ENCODE data around the gene EPM2AIP1.
"Not testable (repeated sequence)": the region's sequence is repeated elsewhere in the genome, so short reads cannot be mapped to it uniquely, and the experiment has no call there.

Gene EPM2AIP1

DNA sequence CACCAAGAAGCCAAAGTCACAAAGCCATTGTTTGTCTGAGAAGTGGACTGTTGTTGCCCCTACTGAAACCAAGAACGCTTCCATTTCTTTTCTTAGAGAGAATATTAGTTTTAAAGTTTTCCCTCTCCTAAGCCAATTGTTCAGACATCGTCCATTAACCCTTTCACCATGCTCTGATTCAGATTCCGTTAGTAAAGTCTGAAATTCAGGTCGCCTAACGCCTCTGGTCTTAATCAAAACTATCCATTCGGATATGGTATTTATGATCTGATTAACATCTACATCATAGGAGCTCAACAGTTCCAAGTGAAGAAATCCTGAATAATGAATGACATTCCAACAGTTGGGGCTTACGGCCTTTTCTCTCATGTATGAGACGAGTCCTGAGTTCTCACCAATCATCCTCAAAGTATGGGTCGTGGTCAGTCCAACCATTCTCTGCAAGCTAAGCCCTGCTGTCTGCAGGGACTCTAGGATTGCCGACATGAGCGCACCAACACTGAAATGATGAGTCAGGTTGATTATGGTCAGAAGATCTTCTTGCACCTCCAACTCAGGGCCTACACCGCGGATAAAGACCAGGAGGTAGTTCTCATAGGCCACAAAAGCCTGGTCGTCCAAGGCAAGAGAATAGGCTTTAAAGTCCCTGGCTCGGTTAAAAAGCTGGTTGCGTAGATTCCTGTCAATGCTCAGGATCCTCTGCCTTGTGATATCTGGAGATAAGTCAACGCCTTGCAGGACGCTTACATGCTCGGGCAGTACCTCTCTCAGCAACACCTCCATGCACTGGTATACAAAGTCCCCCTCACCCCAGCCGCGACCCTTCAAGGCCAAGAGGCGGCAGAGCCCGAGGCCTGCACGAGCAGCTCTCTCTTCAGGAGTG lies 767 bp downstream of the EPM2AIP1 start:
- no peak for DNase-seq

DNA sequence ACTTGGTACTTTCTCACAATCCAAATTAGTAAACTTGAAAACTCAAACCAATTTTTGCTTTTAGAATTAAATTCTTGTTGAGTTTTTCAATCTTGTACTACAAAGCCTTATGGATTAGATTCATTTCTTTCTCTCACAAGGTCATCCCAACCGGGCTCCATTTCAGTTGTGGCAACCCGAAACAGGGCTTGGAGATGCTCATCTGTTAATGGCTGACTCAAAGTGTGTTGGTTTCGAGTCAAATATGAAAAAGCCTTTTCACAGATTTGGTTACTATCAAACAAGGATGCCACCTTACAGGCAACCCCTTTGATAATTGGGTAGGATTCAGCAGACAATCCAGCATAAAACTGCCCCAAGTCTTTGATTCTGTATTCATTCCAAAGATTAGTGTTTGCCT lies 1.8 kb downstream of the EPM2AIP1 start:
- peak; percentile 16 to 19 for DNase-seq

DNA sequence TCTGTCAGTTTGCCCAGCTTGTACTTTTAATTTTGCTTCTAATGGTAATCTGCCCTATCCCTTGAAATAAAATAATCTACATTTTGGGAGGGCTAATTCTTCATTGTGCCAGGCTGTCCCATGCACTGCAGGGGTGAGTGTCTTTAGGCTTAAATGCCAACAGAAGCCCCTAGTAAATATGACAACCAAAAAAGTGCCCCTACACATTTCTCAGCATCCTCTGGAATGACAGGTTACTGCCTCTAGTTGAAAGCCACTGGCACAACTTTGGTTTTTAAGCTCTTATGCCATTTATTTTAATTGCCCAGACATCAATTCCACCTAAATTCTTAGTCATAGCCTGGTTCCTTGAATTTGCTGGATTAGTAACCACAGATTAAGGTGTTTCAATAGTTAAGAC lies 3.4 kb downstream of the EPM2AIP1 start:
- no peak for DNase-seq

DNA sequence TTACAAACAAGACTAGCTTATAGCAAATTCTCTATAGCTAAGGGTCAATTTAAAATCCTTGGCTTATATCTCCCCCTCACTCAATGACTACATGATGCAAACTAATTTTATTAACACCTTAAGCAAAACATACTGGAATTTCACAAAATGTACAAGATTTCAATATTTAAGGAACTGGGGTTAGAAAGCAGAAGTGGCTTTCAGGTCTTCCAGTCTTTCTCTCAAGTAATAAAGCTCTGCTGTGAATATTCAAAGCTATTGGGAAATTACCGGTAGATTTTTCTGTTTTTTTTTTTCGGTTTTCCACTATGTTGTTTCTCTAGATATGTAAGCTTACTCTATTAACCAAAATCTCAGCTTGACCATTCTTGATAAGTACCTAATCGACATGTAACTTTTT lies 3.9 kb downstream of the EPM2AIP1 start:
- no peak for DNase-seq

DNA sequence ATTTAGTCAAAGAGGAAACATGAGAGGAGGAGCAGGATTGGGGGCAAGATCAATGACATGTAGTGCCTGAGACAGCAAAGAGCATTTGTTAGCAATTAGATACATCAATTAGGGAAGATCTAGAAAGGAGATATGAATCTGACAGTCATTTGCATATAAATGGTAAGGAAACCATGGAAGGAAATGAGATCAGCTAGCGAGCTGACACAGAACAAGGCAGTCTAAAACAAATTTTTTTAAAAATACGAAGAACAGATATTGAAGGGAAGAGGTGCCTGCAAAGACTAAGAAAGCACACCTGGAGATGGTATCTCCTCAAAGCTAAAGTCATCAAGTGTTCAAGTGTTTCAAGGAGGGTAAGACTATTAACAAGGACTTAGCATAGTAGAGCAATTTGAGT lies 4.6 kb downstream of the EPM2AIP1 start:
- DNase-seq = no peak

DNA sequence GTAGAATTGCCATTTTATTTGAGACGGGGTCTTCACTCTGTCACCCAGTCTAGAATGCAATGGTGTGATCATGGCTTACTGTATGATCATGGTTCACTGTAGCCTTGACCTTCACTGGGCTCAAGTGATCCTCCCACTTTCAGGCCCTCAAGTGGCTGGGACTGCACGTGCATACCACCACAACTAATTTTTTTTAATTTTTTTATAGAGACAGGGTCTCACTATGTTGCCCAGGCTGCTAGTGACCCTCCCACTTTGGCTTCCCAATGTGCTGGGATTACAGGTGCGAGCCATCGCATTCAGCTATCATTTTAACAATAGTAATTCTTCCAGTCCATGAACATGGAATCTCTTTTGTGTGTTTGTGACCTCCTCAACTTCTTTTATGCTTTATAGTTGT lies 11.9 kb downstream of the EPM2AIP1 start:
- no peak for DNase-seq

DNA sequence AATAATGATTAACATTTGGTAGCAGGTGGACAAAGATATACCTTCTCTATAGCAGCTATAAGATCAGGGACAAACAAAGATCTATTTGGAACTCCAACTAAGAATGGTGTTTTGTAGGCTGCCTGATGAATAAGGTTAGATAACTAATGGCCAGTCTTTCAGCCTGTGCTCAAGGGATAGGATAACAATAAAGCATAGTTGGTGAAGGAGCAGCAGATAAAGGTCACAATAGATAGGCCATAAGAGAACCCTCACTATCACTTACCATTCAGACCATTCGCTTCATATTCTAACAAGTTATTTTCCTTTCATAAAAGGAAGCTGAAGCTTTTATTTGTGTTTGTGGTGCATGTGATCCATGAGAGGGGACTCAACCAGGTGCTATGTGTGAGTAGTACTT lies 19.8 kb downstream of the EPM2AIP1 start:
- DNase-seq = no peak

DNA sequence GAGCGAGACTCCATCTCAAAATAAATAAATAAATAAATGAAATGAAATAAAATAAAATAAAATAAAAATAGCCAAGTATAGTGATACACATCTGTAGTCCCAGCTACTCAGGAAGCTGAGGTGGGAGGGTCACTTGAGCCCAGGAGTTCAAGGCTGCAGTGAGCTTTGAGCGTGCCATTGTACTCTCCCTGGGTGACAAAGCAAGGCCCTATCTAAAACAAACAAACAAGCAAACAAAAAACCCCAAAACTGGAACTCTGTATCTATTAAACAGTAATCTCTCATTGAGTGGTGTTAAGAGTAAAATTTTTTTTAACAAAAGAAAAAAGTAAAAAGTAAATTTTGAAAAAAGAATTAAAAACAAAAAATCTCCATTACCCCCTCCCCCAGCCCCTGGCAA lies 20.8 kb downstream of the EPM2AIP1 start:
- DNase-seq = no peak

DNA sequence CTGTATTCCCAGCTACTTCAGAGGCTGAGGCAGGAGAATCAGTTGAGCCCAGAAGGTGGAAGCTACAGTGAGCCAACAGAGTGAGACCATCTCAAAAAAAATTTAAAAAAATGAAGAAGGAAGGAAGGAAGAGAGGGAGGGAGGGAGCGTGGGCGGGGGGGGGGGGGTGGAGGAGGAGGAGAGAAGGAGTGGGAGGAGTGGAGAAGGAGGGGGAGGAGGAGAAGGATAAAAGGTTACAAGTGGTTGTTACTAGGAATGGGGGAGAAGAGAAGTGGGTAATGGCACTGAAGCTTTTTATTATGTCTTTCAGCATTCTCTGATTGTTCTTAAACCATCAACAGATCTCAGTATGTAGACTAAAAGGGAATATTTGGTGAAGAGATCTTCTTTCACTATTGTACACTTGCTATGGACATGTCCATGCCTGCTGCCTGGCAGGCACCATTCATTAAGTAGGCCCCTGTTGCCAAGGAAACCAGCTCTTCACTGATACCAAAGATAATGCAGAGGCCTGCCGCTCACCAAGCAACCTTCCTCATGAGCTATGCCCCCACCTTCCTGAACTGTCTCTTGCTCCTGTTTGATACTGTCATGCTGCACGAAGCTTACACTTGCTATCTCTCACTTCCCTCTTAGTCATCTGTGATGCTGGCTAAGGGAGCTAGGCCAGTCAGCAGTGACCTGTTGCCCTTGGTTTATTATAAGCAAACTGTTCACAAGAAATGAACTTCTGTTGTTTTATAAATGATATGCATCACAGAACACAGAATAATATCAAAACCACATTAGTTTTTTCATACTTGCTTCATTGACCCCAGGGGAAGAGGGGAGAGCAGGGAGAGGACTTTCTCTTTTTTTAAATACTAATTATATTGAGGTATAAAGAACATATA lies 23.1 kb downstream of the EPM2AIP1 start:
- DNase-seq = peak in 1 of 2 donors; percentile 15

DNA sequence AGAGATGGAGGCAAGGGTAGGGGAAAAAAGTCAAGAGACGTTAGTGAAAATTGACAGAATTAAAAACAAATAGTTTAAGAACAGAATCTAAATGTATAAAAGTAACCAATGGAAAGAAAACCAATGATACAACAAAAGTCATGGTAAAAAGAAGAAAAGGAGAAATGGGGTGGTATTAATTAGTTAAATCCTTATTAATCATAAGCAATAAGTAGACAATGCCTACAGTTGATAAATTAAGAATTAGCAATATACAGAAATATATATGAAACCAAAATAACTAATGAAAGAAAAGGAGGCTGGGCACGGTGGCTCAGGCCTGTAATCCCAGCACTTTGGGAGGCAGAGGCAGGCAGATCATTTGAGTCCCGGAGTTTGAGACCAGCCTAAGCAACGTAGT lies 23.8 kb downstream of the EPM2AIP1 start:
- no peak for DNase-seq

DNA sequence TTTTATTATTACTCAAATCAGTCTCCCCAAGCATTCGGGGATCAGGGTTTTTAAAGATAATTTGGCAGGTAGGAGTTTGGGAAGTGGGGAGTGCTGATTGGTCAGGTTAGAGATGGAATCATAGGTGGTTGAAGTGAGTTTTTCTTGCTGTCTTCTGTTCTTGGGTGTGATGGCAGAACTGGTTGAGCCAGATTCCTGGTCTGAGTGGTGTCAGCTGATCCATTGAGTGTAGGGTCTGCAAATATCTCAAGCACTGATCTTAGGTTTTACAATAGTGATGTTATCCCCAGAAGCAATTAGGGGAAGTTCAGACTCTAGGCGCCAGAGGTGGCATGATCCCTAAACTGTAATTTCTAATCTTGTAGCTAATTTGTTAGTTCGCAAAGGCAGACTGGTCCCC lies 27.5 kb downstream of the EPM2AIP1 start:
- no peak for DNase-seq

DNA sequence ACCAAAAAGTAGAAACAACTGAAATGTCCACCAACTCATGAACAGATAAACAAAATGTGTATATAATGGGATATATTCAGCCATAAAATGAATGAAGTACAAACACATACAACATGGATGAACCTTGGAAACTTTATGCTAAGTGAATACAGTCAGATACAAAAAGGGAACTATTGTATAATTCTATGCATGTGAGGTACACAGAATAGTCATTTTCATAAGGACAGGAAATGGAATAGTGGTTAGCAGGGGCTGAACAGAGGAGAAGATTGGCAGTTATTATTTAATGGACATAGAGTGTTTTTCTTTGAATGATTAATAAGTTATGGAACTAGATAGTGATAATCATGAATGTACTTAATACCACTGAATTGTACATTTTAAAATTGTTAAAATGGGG lies 28.1 kb downstream of the EPM2AIP1 start:
- no peak for DNase-seq

DNA sequence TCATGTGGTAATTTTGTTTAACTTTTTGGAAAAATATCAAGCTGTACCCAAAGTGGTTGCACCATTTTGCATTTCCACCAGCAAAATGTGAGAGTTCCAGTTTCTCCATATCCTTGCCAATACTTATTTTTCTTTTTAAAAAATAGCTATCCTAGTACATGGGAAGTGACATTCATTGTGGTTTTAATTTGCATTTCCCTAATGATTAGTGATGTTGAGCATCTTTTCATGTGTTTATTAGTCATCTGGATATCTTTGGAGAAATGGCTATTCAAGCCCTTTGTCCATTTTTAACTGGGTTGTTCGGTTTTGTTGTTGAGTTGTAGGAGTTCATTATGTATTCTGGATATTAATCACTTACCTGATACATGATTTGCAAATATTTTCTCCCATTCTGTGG lies 28.6 kb downstream of the EPM2AIP1 start:
- no peak for DNase-seq

DNA sequence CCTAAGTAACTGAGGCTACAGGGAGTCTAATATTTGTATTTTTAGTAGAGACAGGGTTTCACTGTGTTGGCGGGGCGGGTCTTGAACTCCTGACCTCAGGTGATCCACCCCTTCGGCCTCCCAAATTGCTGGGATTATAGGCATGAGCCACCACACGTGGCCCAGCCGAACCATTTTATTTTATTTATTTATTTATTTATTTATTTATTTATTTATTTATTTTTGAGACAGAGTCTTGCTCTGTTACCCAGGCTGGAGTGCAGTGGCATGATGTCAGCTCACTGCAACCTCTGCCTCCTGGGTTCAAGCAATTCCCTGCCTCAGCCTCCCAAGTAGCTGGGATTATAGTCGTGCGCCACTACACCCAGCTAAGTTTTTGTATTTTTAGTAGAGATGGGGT lies 29.9 kb downstream of the EPM2AIP1 start:
- not testable (repeated sequence) for DNase-seq

DNA sequence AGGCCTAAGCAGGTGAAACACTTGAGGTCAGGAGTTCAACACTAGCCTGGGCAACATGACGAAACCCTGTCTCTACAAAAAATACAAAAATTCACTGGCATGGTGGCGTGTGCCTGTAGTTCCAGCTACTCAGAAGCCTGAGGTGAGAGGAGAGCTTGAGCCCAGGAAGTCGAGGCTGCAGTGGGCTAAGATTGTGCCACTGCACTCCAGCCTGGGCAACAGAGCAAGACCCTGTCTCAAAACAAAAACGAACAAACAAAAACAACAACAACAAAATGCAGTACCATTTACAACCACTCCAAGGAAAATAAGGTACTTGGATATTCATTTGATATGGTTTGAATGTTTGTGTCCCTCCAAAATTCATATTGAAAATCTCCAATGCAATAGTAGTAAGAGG lies 32.4 kb downstream of the EPM2AIP1 start:
- no peak for DNase-seq

DNA sequence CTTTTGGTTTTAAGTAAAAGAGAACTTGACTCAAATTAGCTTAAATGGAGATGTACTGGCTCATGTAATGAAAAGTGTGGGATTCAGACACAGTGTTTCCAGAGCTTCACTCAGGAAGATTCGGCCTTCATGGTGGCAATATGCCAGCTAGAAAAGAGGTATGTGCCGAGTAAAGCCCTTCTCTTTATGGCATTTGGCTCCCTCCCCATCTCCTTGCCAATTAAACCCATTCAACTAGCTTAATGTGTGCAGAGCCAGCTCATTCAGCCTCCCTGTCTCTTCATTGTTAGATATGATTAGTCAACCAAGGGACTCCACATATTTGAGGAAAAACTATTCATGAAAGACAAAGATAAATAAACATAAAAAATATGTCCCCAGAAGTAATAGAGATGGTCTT lies 33.1 kb downstream of the EPM2AIP1 start:
- DNase-seq = no peak

DNA sequence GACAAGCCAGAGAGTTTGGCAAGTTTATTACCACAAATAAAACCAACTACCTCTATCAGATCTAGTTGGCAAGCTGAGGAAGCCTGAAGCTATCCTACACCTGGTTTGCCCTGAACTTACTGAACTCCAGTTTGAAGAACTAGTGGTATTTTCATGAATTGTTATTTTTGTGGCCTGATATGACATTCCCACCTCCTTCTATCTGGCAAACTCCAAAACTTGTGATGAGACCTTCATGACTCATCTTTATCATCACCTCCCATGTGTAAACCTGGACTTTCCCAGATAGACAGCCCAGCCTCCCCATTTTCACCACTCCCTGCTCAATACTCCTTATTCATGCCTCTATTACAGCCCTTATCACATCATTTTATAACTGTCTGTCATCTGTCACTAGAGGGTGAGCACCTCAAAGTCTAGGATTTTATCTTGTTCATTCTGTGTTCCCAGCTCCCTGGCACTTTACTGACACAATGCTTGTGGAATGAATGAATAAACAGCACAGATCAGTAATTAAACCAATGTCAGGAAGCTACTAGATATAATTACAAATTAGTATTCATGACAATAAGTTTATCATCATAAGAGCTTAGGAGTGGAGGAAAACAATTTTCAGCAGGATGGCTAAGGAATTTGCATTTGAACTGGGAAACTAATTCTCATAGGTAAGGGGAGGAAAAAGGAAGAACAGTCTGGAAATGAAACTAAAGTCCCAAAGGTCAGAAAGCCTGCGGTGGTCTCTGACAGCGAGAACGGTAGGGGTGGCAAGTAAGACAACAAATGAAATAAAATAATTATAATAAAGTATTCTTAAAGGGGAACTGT lies 34.9 kb downstream of the EPM2AIP1 start:
- no peak for DNase-seq

DNA sequence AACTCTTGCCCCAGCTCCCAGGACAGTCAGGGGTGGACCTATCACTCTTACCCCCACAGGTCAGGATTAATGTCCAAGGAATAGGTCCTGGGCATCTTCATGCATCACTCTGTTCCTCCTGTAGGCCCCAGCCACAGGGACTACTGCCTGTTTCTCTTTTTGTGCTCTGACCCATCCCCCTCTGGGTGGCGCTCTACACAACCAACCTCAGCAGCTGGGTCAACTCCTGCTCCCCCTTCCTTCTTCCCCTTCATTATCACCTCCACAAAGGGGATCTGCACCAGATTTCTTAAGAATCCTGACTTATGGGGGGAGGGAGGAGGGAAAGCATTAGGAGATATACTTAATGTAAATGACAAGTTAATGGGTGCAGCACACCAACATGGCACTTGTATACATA lies 35.9 kb downstream of the EPM2AIP1 start:
- no peak for DNase-seq

DNA sequence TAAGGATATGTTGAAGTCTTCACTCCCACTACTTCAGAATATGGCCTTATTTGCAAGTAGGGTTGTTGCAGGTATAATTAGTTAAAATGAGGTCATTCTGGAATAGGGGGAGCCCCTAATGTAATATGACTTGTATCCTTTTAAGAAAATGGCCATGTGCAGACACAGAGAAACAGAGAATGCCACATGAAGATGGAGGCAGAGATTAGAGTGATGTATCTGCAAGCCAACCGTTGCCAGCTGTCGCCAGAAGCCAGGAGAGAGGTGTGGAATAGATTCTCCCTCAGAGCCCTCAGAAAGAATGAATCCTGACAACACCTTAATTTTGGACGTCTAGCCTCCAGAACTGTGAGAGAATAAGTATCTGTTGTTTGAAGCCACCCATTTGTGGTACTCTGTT lies 36.8 kb downstream of the EPM2AIP1 start:
- no peak for DNase-seq

DNA sequence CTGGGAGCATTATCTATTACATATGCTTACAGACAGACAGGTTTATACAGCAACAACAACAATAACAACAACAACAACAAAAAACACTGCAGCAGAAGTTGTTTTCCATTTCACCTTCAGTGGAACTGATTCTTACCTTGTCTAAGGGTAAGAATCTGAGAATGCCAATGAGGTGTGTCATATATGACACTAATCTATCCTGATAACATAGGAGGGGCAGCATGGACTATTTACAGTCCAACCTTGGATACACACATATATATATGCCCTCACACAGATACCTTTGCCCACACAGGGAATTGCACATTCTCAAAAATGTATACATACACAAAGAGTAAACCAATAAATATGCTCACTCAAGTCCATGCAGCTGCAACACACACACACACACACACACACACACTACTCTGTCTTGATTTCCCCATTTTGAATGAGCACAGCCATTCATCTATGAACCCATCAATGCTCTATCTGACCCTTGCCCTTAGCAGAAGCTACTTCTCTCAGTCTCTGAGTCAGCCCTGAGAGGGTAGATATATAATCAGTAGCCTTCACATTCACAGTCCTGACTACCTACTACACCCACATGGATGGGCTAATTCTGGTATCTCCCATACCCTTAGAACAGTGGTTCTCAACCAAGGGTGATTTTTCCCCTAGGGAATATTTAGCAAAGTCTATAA lies 38.3 kb downstream of the EPM2AIP1 start:
- no peak for DNase-seq

DNA sequence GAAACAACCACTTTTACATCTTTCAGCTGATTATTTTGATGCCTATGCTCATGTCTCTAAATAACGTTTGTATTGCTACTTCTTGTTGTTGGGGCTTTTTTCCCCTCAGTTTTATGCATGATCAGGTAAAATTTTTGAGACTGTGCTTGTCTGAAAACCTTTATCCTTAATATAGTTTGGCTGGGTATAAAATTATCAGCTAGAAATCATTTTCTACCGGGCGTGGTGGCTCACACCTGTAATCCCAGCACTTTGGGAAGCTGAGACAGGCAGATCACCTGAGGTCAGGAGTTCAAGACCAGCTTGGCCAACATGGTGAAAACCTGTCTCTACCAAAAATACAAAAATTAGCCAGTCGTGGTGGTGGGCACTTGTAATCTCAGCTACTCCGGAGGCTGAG lies 45.1 kb downstream of the EPM2AIP1 start:
- DNase-seq = not testable (repeated sequence)

DNA sequence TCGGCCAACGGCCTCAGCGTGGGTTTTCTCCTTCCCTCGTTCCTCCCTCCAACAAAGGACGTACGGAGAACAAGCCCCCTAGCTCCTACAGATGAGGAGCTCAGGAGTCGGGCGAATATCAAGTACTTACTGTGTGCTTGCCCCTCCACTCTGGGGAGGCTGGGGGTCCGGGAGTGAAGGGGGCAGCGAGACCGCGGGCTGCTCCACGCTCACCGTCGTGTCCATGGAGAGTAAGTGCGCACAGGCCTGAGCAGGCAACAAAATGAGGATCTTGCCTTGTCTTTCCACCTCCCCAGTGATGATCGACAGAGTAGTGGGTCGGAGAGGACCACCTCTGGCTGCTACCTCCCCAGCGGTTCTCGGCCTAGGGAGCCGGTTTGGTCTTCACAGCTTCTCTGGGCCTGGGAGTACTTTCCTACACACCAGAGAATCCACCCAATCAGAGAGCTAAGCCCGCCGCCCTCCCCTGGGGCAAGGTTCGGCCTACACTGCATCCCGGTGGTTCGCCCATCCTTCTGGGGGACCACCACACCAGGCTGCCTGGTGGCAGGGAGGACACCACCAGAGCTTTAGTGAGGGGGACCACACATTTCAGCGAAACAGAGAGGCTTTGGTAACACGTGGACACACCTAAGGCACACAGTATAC lies 47.5 kb downstream of the EPM2AIP1 start:
- DNase-seq = no peak
